Loucy (cell line): ENCODE measurements around the gene VPS13D.

ENCODE experiments used
- H2AFZ ChIP-seq: fragments of 200-600 bp; sonication (generic); 2 replicates; pipeline ENCODE4 v1.6.0; 2016; ENCODE audit warnings: antibody characterized with exemption, mild to moderate bottlenecking, low read length, moderate library complexity
- H3F3A ChIP-seq: fragments of 200-600 bp; 2 replicates; pipeline ENCODE4 v1.6.0; 2016; ENCODE audit warnings: antibody characterized with exemption, low read depth, mild to moderate bottlenecking
- H3K27me3 ChIP-seq: fragments of 200-600 bp; sonication (generic); 2 replicates; pipeline ENCODE4 v1.6.1; 2014; ENCODE audit warnings: low read length, mild to moderate bottlenecking; ENCODE audit not compliant: insufficient read depth, poor library complexity, severe bottlenecking
- H3K36me3 ChIP-seq: fragments of 200-600 bp; sonication (generic); 2 replicates; pipeline ENCODE4 v1.6.1; 2016; ENCODE audit warnings: low read length; ENCODE audit not compliant: insufficient read depth
- H3K4me1 ChIP-seq: fragments of 200-600 bp; sonication (generic); 2 replicates; pipeline ENCODE4 v1.5.1; 2014; ENCODE audit warnings: low read length, mild to moderate bottlenecking; ENCODE audit not compliant: insufficient read depth, poor library complexity, severe bottlenecking
- H3K4me2 ChIP-seq: fragments of 200-600 bp; sonication (generic); 2 replicates; pipeline ENCODE4 v1.6.0; 2014; ENCODE audit warnings: antibody characterized with exemption, low read length, low read depth, mild to moderate bottlenecking; ENCODE audit not compliant: poor library complexity, severe bottlenecking
- H3K4me3 ChIP-seq: fragments of 200-600 bp; sonication (generic); 2 replicates; pipeline ENCODE4 v1.5.1; 2014; ENCODE audit warnings: low read length, mild to moderate bottlenecking, mixed read lengths; ENCODE audit not compliant: poor library complexity, severe bottlenecking
- H3K79me2 ChIP-seq: fragments of 200-600 bp; sonication (generic); 2 replicates; pipeline ENCODE4 v1.6.1; 2014; ENCODE audit warnings: low read length; ENCODE audit not compliant: insufficient read depth
- H3K9ac ChIP-seq: fragments of 200-600 bp; sonication (generic); 2 replicates; pipeline ENCODE4 v1.6.0; 2014; ENCODE audit warnings: mild to moderate bottlenecking, low read depth, low read length, moderate library complexity; ENCODE audit not compliant: poor library complexity, severe bottlenecking
- H3K9me2 ChIP-seq: fragments of 200-600 bp; sonication (generic); replicated peaks from 2 replicates; pipeline ENCODE4 v1.6.1; 2016; ENCODE audit warnings: low read depth, low read length, mixed read lengths
- H3K9me3 ChIP-seq: fragments of 200-600 bp; sonication (generic); 2 replicates; pipeline ENCODE4 v1.6.1; 2014; ENCODE audit warnings: mild to moderate bottlenecking, antibody characterized with exemption, low read length, low read depth; ENCODE audit not compliant: insufficient read depth
- H4K20me1 ChIP-seq: fragments of 200-600 bp; sonication (generic); 2 replicates; pipeline ENCODE4 v1.6.0; 2014; ENCODE audit warnings: antibody characterized with exemption, low read length, mild to moderate bottlenecking; ENCODE audit not compliant: insufficient read depth, poor library complexity, severe bottlenecking
- CTCF ChIP-seq: fragments of 200-600 bp; sonication (generic); conservative IDR thresholded peaks from 2 replicates; pipeline ENCODE4 v1.5.1; 2014; ENCODE audit warnings: mild to moderate bottlenecking, antibody characterized with exemption, low read length
- EZH2phosphoT487 ChIP-seq: fragments of 200-600 bp; IDR thresholded peaks from 2 replicates; pipeline ENCODE4 v1.6.1; 2018; ENCODE audit warnings: antibody characterized with exemption, mild to moderate bottlenecking, moderate library complexity, borderline replicate concordance

The VPS13D gene

GRCh38 chr1:12200208-12200607, 29.6 kb upstream of the VPS13D start:
- Histone ChIP-seq H3K9me2 (no peaks in the 10 kb centered on the region), H3K27me3 (no peaks in the 10 kb centered on the region), H4K20me1 (no peaks in the 10 kb centered on the region), H3K9me3 (no peaks in the 10 kb centered on the region), H3K4me1 (no peaks in the 10 kb centered on the region), H3F3A (no peaks in the 10 kb centered on the region), H3K4me3 (no peak overlapping the region), H3K36me3 (peaks cover 31% of the 10 kb centered on the region; the same call in 1 of the 2 replicates), H3K4me2 (no peak overlapping the region), H3K79me2 (no peaks in the 10 kb centered on the region), H3K9ac (no peak overlapping the region), H2AFZ (no peak overlapping the region)
- TF ChIP-seq EZH2phosphoT487 (no peak), CTCF (no peak)

- H3K9me3 ChIP-seq = no peaks in the 10 kb centered on the region
- H3K4me2 ChIP-seq = no peak overlapping the region
- H3K9ac ChIP-seq = no peak overlapping the region
- no peaks in the 10 kb centered on the region for H3F3A ChIP-seq
- H3K27me3 ChIP-seq = no peaks in the 10 kb centered on the region
- H3K36me3 ChIP-seq = peaks cover 30% of the 10 kb centered on the region; the same call in 1 of the 2 replicates
- no peaks in the 10 kb centered on the region for H3K4me1 ChIP-seq
- no peaks in the 10 kb centered on the region for H3K9me2 ChIP-seq
- no peak overlapping the region for H3K4me3 ChIP-seq
- TF ChIP-seq CTCF = no peak
- TF ChIP-seq EZH2phosphoT487 = no peak
- no peaks in the 10 kb centered on the region for H3K79me2 ChIP-seq
- H2AFZ ChIP-seq = no peak overlapping the region
- no peaks in the 10 kb centered on the region for H4K20me1 ChIP-seq
These were observed 28.3 kb upstream of the VPS13D start for GRCh38 chr1:12201352-12202189.

GRCh38 chr1:12202190-12202497, 27.7 kb upstream of the VPS13D start:
- H3K9ac ChIP-seq = no peak overlapping the region
- no peak overlapping the region for H2AFZ ChIP-seq
- H3K4me1 ChIP-seq = no peaks in the 10 kb centered on the region
- no peaks in the 10 kb centered on the region for H3K9me2 ChIP-seq
- H3K27me3 ChIP-seq = no peaks in the 10 kb centered on the region
- H3K79me2 ChIP-seq = no peaks in the 10 kb centered on the region
- TF ChIP-seq CTCF (no peak), EZH2phosphoT487 (no peak)
- H3K4me3 ChIP-seq = no peak overlapping the region
- H3F3A ChIP-seq = no peaks in the 10 kb centered on the region
- no peaks in the 10 kb centered on the region for H4K20me1 ChIP-seq
- H3K4me2 ChIP-seq = no peak overlapping the region
- no peaks in the 10 kb centered on the region for H3K9me3 ChIP-seq
- H3K36me3 ChIP-seq = peaks cover 35% of the 10 kb centered on the region; the same call in 1 of the 2 replicates
